Heart left ventricle (tissue), 13 donors: ENCODE data around the gene SUSD6.

ENCODE experiments used
- POLR2A ChIP-seq, 2 donors: fragments of 450-650 bp; IDR thresholded peaks; one replicate each; pipeline ENCODE4 v1.6.1; 2017; ENCODE audit warnings: antibody characterized with exemption in 2 of 2, mild to moderate bottlenecking in 2 of 2, moderate library complexity in 2 of 2
- TF ChIP-seq, protein P1 (sequence below), 12 donors: fragments of 200-600 bp; sonication (generic) in 4 of 12; IDR thresholded peaks; one replicate each; pipeline versions ENCODE4 v1.5.0 to v1.8.0; 2018 to 2022; ENCODE audit warnings: antibody characterized with exemption in 12 of 12, mild to moderate bottlenecking in 5 of 12
- donor health status: ischemic (EF 13 %, LVEDD 7.1; RV severe dilation, severe dysfunction).
- donor health status: DM: no; HTN: yes; CAD: no.
- donor health status: DM: no; HTN: no; CAD: no.
- donor health status: ischemic (EF 25% LVEDD 6.9; RV normal size, moderate dysfunction).
- donor health status: ischemic (EF 25% LVEDD 5.7; RV mildly dilated, moderate dysfunction).
- donor health status: ischemic (EF 35%, LVEDD 5.7; RV mildly dilated, moderate dysfunction).
- donor health status: nonischemic (EF 11% LVEDD 7.7; RV severe dilation, severe dysfunction).
- donor health status: DM: yes; HTN: yes; CAD: no.
- donor health status: PGD.
- donor health status: ischemic (EF 29% LVEDD 5.4; RV normal size, mild dysfunction).
- donor health status: nonischemic (EF 23%, LVEDD 6.1; RV moderate dilation, normal function).

- TF ChIP-seq, protein P1, sequence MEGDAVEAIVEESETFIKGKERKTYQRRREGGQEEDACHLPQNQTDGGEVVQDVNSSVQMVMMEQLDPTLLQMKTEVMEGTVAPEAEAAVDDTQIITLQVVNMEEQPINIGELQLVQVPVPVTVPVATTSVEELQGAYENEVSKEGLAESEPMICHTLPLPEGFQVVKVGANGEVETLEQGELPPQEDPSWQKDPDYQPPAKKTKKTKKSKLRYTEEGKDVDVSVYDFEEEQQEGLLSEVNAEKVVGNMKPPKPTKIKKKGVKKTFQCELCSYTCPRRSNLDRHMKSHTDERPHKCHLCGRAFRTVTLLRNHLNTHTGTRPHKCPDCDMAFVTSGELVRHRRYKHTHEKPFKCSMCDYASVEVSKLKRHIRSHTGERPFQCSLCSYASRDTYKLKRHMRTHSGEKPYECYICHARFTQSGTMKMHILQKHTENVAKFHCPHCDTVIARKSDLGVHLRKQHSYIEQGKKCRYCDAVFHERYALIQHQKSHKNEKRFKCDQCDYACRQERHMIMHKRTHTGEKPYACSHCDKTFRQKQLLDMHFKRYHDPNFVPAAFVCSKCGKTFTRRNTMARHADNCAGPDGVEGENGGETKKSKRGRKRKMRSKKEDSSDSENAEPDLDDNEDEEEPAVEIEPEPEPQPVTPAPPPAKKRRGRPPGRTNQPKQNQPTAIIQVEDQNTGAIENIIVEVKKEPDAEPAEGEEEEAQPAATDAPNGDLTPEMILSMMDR (IDR thresholded peaks at IDR 0.05) = no peak
- TF ChIP-seq POLR2A (IDR thresholded peaks at IDR 0.05) = no peak
Observed at GRCh38 chr14:69573205-69573830, 38.1 kb upstream of the SUSD6 start.
